Raji (cell line): ENCODE results near the gene RBM12.

ENCODE experiments used
- POLR2A ChIP-seq: IDR thresholded peaks from 2 replicates; pipeline ENCODE4 v1.6.1; 2011; ENCODE audit warnings: low read depth, low read length, control low read depth; ENCODE audit not compliant: insufficient read depth

RBM12 gene

GRCh38 chr20:35619196-35620095 is 45.3 kb downstream of the RBM12 start:
- peak; percentile 63 for TF ChIP-seq POLR2A

GRCh38 chr20:35618263-35619131 is 46.2 kb downstream of the RBM12 start:
- no peak for TF ChIP-seq POLR2A

GRCh38 chr20:35617397-35618262 is 47.1 kb downstream of the RBM12 start:
- TF ChIP-seq POLR2A: no peak

GRCh38 chr20:35616465-35617396 is 48.0 kb downstream of the RBM12 start:
- TF ChIP-seq POLR2A: peak; percentile 59

GRCh38 chr20:35615667-35616464 is 48.8 kb downstream of the RBM12 start, which contains the start of gene SPAG4:
Gene SPAG4, plus strand, starts transcription at chr20:35615829. Its CDS starts 175 bp downstream, at chr20:35616004.
- peak; percentile 85 for TF ChIP-seq POLR2A

GRCh38 chr20:35611482-35611881 is 53.2 kb downstream of the RBM12 start:
- no peak for TF ChIP-seq POLR2A

GRCh38 chr20:35610833-35611427 is 53.8 kb downstream of the RBM12 start:
- TF ChIP-seq POLR2A: no peak

- TF ChIP-seq POLR2A: no peak
Measured at GRCh38 chr20:35607003-35607735, 57.5 kb downstream of the RBM12 start.

GRCh38 chr20:35606127-35606526 is 58.6 kb downstream of the RBM12 start:
- TF ChIP-seq POLR2A: no peak

- no peak for TF ChIP-seq POLR2A
Measured at GRCh38 chr20:35604449-35604747, 60.3 kb downstream of the RBM12 start.

- no peak for TF ChIP-seq POLR2A
Measured at GRCh38 chr20:35603695-35604448, 60.8 kb downstream of the RBM12 start.
